Measurements from ENCODE around the gene TBC1D22B. TPM values are rescaled to one million over a fixed set of nuclear protein-coding genes. Genes with fewer than 3 reads are reported as not detected.
A peak's percentile ranks its signal among the peaks of the same experiment; 100 is the strongest.

Gene TBC1D22B
- polyA plus RNA-seq, 4 donors: 13.5 to 16.5 (median 14.5) TPM

GRCh38 chr6:37261198-37261597 is 3.6 kb downstream of the TBC1D22B start:
- DNase-seq (ENCODE audit: low read depth in 4 of 4, low spot score in 2 of 4): no peak

GRCh38 chr6:37262446-37263026 is 5.0 kb downstream of the TBC1D22B start:
- DNase-seq (ENCODE audit: low read depth in 4 of 4, low spot score in 2 of 4): no peak

- no peak for DNase-seq (ENCODE audit: low read depth in 4 of 4, low spot score in 2 of 4)
These were observed 7.4 kb downstream of the TBC1D22B start for GRCh38 chr6:37265001-37265400.

DNA sequence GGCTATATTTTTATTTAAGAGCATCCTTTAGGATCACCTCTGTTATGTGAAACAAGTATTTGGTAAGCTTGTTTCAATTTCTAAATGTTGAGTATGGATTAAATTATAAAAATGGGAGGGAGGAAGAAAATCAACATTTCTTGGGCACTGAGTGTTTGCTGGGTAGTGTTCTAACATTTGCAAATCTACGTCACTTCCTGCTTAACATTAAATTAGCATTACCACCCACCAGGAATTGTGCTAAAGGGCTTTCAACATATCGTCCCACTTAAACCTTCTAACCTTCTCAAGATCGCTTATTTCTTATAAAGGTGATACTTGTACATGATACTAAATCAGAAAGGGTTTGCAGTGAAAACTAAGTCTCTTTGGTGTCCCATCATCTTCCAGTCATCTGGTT is 8.3 kb downstream of the TBC1D22B start:
- DNase-seq (ENCODE audit: low read depth in 4 of 4, low spot score in 2 of 4): no peak

DNA sequence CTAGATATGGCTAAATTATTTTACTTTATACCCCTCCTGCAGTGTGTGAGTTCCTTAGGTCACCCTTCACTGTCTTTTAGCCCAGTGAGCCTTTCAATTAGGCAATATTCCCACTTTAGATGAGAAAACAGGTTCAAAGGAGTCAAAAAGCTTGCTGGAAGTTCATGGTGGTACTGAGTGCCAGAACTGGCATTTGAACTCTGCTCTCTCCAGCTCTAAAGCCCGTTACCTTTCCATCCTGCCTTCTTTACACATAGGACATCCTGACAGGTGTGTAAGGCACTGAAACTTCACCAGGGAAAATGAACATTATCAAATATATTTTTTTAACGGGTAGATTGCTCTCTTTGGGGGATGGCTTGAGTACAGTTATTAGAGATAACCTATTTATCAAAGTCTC is 11.5 kb downstream of the TBC1D22B start:
- no peak for DNase-seq (ENCODE audit: low read depth in 4 of 4, low spot score in 2 of 4)

GRCh38 chr6:37272834-37273566 is 15.4 kb downstream of the TBC1D22B start:
- peak in 1 of 4 donors; percentile 31 for DNase-seq (ENCODE audit: low read depth in 4 of 4, low spot score in 2 of 4)

- peak in 2 of 4 donors; percentile 44 to 53 for DNase-seq (ENCODE audit: low read depth in 4 of 4, low spot score in 2 of 4)
These were observed 16.1 kb downstream of the TBC1D22B start for GRCh38 chr6:37273690-37274089.

DNA sequence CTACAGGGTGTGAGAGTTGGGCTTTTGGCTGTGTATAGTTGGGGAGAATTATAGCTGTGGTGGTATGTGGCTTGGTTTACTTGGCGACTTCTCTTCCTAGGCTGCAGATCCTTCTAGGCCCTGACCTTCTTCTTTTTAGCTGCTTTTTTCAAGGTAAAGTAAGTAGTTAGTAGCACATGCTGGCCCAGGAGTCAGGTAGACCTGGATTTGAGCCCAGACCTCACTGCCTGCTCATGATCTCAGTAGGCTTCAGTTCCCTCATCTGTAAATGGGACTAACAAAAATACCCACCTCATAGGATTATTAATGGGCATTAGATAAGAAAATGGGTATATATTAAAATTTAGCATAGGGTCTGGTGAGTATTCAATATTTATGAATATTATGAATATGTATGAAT is 17.8 kb downstream of the TBC1D22B start:
- no peak for DNase-seq (ENCODE audit: low read depth in 4 of 4, low spot score in 2 of 4)

DNA sequence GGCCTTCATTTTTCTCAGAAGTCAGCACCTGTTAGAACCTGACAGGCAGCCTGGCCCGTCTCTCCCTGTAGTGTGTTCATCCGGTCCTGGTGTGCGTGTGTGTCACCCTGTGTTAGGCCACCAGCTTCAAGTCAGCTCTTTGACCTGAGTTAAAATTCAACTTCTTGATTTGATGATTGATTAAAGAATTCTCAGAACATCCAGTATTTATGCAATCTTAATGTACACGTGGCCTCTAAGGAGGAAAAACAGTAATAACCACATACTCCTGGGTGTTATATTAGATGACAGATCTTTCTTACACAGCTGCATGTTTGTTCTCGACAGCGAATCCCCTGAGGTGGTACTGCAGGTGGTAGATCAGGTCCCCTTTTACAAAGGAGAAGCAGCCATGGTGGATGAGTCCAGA is 19.4 kb downstream of the TBC1D22B start:
- no peak for DNase-seq (ENCODE audit: low read depth in 4 of 4, low spot score in 2 of 4)

DNA sequence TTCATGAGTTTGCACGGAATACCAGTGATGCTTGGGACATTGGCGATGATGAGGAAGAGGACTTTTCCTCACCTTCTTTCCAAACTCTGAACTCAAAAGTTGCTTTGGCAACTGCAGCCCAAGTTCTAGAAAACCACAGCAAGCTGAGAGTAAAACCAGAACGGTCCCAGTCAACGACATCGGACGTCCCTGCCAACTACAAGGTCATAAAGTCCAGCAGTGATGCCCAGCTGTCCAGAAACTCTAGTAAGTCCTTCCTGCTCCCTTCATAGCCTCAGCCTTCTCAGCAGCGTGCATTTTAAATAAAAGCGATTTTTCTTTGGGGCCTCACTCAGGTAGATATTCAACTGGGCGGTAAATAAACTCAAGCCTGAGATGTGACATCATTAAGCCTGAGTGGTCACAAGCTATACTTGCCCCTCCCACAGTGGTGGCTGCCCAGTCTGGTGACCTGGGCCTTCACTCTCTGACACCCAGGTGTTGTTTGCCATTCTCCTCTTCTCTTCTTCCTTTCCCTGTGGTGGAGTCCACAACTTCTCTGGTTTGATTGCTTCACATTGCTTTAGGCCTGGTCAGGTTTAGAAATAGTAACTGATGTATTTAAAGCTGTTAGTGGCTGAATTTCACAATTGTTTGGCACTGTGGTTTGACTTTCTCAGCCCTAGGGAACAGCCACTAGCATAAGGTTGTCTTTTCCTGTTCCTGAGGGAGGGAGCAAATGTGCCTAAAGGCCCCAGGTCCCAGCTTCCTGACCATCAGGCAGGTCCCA is 22.0 kb downstream of the TBC1D22B start:
- DNase-seq (ENCODE audit: low read depth in 4 of 4, low spot score in 2 of 4): no peak

DNA sequence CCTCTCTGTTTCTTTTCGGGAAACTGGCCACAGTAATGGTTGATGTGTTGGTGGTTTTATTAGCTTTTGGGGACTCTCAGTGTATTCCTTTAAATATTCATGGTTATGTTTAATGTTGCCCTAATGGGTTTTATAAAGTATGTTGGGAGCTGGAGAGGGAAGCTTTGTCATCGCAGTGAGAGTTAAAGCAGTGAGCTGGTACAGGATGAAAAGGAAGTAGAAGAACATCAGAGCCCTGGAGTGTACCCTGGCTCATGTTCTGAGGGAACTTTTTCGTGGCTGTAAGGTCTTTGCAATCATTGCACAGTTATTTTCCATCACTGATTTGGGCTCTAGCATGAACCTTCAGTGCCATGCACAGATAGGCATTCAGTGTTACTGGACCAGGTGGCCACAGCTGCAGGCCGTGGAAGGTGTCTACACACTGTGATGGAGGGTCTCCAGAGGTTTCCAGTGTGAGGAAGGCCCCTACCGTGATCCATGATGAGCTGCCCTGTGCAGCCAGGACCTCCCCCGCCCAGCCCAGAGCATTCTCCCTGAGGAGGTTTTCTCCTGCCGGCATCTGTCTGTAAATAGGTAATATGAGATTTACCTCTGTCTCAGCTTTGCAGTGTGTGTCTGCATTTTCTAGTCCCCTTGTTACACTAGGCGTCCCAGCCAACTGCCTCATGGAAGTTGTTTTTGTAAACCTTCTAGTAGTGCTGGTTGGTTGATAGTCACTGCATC is 22.8 kb downstream of the TBC1D22B start:
- DNase-seq (ENCODE audit: low read depth in 4 of 4, low spot score in 2 of 4): no peak

GRCh38 chr6:37282371-37282770 is 24.8 kb downstream of the TBC1D22B start:
- no peak for DNase-seq (ENCODE audit: low read depth in 4 of 4, low spot score in 2 of 4)

GRCh38 chr6:37283268-37283667 is 25.7 kb downstream of the TBC1D22B start:
- no peak for DNase-seq (ENCODE audit: low read depth in 4 of 4, low spot score in 2 of 4)

- no peak for DNase-seq (ENCODE audit: low read depth in 4 of 4, low spot score in 2 of 4)
These were observed 26.1 kb downstream of the TBC1D22B start for GRCh38 chr6:37283671-37284151.

GRCh38 chr6:37284781-37285180 is 27.2 kb downstream of the TBC1D22B start:
- no peak for DNase-seq (ENCODE audit: low read depth in 4 of 4, low spot score in 2 of 4)

DNA sequence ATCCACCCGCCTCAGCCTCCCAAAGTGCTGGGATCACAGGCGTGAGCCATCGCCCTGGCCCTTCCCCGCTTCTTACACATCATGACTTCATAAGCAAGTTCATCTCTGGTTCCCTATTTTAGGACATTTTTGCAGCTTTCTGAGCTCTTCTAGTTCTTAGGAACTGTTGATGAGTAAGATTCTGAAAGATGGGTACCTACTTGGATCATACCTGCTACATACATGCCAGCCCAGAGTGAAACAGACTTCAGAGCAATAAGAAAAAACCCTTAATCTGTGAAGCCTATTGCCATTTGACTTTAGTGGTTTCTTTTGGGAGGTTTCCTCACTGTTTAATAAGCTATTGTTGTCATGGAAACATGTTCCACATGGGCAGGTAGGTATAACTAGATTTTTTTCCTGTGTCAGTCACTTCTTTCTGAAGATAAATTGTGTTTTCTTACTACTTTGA is 28.3 kb downstream of the TBC1D22B start:
- DNase-seq (ENCODE audit: low read depth in 4 of 4, low spot score in 2 of 4): no peak

DNA sequence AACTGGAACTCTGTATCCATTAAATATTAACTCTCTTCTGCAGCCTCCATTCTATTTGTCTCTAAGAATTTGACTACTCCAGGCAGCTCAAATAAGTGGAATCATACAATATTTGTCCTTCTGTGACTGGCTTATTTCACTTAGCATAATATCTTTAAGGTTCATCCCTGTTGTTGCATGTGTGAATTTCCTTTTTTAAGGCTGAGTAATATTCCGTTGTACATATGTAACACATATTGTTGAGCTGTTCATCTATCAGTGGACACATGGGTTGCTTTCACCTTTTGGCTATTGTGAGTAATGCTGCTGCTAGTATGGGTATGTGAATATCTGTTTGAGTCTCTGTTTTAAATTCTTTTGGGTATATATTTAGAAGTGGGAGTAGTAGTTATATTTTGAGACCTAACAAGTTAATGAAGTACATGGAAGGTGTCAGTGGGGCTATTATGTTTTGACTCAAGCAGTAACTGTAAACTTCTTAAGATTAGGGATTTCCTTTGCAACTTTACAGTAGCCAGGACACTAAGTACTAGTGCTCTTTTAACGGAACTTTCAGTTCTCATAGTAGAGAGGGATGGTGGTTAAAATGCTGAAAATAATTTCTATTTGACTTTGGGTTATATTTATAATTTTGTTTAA is 30.1 kb downstream of the TBC1D22B start:
- DNase-seq (ENCODE audit: low read depth in 4 of 4, low spot score in 2 of 4): no peak

GRCh38 chr6:37288247-37288646 is 30.7 kb downstream of the TBC1D22B start:
- no peak for DNase-seq (ENCODE audit: low read depth in 4 of 4, low spot score in 2 of 4)

DNA sequence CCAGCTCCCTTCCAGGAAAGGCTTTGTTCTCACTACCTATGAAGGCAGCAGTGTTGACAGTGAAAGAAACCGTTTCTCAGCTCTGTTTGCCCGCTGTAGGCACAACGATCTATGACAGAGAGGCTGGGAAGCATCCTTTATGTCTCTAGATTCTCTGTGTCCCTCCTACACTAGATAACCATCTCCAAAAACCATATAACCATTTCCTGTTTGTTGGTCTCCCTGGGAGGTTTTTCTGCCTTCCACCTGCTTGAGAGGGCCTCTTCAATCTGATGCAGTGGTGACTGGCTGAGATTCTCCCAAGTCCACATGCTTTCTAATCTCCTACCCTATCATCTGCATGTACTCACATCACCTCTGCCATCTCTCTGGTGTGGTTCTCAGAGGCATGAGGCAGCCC is 32.4 kb downstream of the TBC1D22B start:
- no peak for DNase-seq (ENCODE audit: low read depth in 4 of 4, low spot score in 2 of 4)

DNA sequence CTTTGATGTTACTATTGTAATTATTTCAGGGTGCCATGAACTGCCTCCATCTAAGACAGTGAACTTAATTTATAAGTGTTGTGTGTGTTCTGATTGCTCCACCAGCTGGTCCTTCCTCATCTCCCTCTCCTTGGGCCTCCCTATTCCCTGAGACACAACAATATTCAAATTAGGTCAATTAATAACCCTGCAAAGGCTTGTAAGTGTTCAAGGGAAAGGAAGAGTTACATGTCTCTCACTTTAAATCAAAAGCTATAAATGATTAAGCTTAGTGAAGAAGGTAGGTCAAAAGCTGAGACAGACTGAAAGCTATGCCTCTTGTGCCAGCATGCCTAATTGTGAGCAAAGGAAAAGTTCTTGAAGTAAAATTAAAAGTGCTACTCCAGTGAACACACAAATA is 35.9 kb downstream of the TBC1D22B start:
- DNase-seq (ENCODE audit: low read depth in 4 of 4, low spot score in 2 of 4): no peak
